Kasumi-1 (cell line): ENCODE results near the gene CCDC38.

Experiments
- DNase-seq, 2 experiments: peaks; one replicate each; lab custom pipeline; 2025; lab: John Stamatoyannopoulos, UW

The CCDC38 gene

GRCh38 chr12:95960241-95960640 lies 17.8 kb upstream of the CCDC38 start:
- DNase-seq, result no peak

- DNase-seq, result peak; percentile 29 to 43
Measured at GRCh38 chr12:95959107-95959506, 16.7 kb upstream of the CCDC38 start.

DNA sequence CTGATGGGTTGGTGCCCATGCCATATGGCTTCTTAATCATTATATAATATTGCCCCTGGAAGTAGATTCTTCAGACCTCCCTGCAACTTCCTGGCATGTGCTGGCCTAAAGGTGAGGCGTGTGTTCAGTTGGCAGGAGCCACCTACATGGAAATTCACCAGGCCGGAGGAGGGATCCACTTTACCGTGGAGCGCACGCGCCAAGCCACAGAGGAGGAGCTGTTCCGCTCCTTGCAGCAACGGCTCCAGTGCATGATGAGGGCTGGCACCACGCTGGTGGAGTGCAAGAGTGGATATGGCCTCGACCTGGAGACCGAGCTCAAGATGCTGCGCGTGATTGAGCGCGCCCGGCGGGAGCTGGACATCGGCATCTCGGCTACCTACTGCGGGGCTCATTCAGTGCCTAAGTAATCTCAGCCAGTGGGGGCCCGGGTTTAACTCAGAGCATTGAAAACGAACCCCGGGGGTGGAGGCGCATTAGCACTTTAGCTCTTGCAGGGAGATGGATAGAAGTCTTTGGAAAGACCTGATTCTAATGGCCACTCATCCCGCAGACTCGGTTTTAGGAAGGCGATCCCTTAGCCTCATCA lies 14.2 kb upstream of the CCDC38 start:
- no peak for DNase-seq

GRCh38 chr12:95955549-95956159 lies 13.2 kb upstream of the CCDC38 start:
- DNase-seq, result no peak

GRCh38 chr12:95953000-95953399 lies 10.6 kb upstream of the CCDC38 start:
- no peak for DNase-seq

DNA sequence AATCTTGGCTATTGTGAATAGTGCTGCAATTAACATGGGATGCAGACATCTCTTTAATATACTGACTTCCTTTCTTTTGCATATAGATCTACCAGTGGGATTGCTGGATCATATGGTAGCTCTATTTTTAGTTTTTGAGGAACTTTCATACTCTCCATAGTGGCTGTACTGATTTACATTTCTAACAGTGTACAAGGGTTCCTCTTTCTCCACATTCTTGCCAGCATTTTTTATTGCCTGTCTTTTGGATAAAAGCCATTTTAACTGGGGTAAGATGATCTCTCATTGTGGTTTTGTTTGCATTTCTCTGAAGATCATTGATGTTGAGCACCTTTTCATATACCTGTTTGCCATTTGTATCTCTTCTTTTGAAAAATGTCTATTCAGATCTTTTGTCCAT lies 9.1 kb upstream of the CCDC38 start:
- DNase-seq, result peak; percentile 20 to 27

- DNase-seq, result no peak
Measured at GRCh38 chr12:95949477-95950206, 7.2 kb upstream of the CCDC38 start.

DNA sequence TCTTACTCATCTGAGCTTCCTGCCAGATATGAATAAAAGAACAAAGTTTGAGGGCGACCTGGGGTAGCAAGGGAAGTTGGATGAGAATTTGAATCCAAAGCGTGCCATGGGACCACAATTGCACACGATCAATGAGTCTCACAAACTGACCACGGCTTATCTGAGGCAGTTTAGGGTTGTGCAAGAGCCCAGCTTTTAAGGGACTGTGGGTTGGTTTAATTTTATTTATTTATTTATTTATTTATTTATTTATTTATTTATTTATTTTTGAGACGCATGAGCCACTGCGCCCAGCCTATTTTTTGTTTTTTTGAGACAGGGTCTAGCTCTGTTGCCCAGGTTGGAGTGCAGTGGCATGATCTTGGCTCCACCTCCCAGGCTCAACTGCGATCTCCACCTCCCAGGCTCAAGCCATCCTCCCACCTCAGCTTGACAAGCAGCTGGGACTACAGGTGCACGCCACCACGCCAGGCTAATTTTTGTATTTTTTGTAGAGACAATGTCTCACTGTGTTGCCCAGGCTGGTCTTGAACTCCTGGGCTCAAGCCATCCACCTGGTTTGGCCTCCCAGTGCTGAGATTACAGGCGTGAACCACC lies 1.8 kb upstream of the CCDC38 start:
- DNase-seq, result no peak

- peak; percentile 30 to 42 for DNase-seq
Measured at GRCh38 chr12:95943330-95943842, 972 bp upstream of the CCDC38 start, which contains the start of gene AMDHD1. TSS of gene AMDHD1 (plus strand) at chr12:95943331. CDS start at chr12:95943399, 68 bp downstream.

DNA sequence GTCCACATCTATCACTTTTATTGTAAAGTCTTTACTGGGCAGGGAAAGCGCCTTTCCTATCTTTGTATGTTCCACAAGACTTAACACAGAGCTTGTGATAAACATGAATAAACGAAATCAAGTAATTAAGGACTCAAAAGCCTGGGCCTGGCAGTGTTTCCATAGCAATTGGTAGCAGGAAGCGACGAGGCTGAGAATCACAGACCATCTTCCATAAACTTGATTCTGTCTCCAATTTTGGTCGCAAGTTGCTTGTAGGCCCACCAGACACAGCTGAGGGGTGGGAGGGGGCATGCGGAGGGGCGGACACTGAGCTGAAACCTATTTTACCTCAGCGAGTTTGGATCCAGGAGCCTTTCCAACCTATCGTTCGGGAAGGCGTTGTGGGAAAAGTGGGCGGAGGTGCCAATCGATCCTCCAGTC lies 302 bp downstream of the CCDC38 start:
- no peak for DNase-seq

- no peak for DNase-seq
Measured at GRCh38 chr12:95940514-95940913, 1.9 kb downstream of the CCDC38 start.

- DNase-seq, result no peak
Measured at GRCh38 chr12:95922231-95922630, 20.2 kb downstream of the CCDC38 start.

DNA sequence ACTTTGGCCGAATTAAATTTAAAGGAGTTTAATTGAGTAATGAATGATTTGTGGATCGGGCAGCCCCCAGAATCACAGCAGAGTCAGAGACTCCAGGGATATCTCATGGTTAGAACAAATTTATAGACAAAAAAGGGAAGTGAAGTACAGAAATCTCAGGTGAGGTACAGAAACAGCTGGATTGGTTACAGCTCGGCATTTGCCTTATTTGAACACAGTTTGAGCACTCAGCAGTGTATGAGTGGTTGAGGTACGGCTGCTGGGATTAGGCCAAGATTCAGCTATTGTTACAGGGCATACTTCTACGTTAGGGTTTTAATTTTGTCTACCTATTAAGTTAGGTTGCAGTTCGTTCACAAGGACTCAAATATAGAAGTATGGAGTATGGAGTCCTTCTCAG lies 23.3 kb downstream of the CCDC38 start:
- DNase-seq, result no peak

DNA sequence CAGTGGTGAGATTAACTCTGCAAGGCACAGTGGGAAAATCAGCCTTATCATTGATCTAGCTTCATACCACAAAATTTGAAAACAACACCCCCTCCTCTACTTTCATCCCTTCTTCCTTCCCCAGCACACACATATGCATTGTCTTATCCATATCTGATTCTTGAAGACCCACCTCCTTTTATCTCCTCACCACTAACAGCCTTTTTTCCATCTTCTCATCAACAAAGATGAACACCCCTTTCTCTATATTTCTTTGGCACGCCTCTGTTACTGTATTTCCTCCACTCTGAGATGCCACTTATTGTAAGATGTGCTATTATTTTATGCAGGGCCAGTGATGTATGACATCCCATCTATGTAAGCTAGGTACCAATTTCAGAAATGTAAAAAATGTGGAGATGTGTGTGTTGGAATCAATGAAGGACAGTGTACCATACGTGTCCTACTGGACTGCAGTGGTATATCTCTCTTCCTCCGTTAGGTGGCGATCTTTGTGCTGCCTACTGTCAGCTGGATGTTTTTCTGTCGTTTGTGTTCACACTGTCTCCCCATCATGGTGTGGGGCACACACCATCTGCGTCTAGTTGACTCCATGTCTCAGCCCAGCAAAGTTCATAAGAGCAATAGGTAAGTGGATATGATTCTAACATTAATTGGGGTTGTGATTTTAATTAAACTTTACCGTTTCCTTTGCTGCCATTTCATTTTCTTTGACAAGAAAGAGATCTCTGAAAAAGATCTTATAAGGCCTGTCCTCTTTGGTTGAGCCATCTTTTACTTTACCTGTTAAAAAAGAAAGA lies 24.0 kb downstream of the CCDC38 start:
- peak; percentile 82 to 85 for DNase-seq

- DNase-seq, result no peak
Measured at GRCh38 chr12:95909871-95910270, 32.5 kb downstream of the CCDC38 start.

GRCh38 chr12:95908573-95908972 lies 33.8 kb downstream of the CCDC38 start:
- DNase-seq, result no peak

- DNase-seq, result no peak
Measured at GRCh38 chr12:95898081-95898480, 44.3 kb downstream of the CCDC38 start.

- no peak for DNase-seq
Measured at GRCh38 chr12:95896846-95897245, 45.6 kb downstream of the CCDC38 start.

GRCh38 chr12:95890958-95891357 lies 51.5 kb downstream of the CCDC38 start:
- DNase-seq, result no peak

GRCh38 chr12:95887311-95887710 lies 55.1 kb downstream of the CCDC38 start:
- no peak for DNase-seq

DNA sequence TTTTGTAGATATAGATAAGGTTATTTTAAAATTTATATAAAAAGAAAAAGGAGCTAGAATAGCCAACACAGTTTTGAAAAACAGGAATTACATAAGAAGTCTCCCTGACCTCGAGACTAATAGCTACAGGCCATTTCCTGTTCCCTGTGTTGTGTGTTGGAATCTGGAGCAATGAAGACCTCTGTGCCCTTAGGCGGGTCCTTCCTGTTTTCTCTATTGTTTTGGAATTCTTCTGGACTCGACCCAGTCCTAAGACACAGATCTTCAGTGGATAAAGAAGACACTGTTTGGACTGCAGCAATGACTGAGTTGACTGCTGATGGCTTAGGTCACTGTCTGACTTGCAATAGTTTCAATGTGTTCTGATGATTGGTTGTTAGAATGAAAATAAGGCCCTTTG lies 57.4 kb downstream of the CCDC38 start:
- DNase-seq, result no peak

DNA sequence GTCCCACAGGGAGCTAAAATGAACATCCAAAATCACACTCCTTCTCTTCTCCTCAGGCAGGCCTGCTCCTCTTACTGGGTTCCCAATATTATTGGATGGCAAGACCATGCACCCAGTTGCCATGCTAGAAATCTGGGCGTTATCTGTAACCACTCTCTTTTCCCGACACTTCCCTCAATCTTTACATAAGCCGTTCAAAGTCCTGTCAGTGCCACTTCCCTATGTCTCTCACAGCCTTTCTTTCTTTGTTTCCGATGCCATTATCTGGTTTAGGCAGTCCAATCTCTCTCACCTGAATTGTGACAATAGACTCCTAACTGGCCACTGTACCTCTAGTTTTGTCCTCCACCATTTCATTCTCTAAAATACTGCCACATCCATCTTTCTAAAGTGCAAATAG lies 59.5 kb downstream of the CCDC38 start:
- DNase-seq, result no peak
